NCI-H2107 (cell line): Measurements from ENCODE around the gene KIF11.
A peak's percentile ranks its signal among the peaks of the same experiment; 100 is the strongest.
"Not testable (repeated sequence)": the region's sequence is repeated elsewhere in the genome, so short reads cannot be mapped to it uniquely, and the experiment has no call there.

ENCODE experiments used
- DNase-seq: peaks from one replicate; lab custom pipeline; 2025; lab: John Stamatoyannopoulos, UW

KIF11 gene

DNA sequence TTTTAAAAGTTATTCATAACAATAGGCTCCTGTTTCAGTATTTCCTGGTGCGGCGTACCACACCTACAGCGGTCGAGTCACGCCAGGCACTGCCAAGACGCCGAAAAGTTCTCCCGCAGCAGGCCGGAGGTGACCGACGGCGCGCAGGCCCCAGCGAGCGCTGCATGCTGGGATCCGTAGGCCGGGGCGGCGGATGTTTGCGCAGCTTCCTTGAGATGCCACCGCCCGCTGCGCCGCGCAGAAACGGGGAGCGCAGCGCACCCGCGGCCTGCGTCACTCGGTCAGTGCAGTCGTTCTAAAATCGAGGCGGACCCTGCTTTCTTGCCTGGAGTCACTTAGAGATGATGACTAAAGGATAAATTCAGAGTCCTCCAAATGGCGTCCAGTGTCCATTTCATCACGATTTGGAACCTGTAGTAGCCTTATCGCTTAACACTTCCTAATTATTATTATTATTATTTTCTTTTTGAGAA, 1.3 kb upstream of the KIF11 start:
- peak; percentile 52 for DNase-seq

DNA sequence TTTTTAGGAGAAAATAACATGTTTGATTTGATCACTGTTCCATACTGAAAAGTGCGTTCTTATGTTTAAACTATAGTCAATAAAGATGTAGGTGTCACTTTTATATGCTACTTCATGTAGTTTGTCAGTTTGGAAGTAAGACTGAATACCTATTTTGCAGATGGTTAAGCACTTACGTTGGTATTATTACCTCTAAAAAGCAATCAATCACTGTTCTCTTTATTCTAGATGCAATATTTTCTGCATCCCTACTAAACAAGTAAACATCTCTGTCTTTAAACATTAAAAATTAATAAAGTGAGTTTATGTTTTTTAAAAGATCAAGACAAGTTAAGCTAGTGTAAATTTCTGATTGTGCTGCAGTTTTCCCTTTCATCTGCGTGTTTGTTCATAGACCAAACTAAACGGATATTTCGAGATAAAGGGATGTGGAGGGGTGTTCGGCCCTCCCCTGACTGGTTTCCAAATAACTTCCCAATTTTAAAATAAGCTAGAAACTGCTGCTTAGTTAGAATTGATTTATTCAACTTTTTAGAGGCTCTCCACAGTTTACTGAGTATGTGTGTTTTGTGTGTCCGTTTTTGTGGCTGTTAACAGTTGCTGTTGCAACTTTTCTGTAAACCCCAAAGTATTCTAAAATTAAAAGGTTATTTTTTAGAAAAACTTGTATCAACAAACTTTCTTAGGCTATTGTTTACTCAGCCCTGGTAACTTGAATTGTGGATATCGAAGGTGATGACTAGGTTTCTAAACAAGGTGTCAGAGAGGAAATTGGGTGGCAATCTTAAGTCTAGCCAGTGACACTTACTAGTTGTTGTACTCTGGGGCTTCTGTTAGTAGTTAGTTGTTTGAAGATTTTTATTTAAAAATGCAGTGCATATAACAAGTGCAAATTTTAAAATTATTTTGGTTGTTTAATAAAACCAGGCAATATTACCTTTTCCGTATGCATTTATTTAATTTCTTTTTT, 974 bp downstream of the KIF11 start:
- no peak for DNase-seq

DNA sequence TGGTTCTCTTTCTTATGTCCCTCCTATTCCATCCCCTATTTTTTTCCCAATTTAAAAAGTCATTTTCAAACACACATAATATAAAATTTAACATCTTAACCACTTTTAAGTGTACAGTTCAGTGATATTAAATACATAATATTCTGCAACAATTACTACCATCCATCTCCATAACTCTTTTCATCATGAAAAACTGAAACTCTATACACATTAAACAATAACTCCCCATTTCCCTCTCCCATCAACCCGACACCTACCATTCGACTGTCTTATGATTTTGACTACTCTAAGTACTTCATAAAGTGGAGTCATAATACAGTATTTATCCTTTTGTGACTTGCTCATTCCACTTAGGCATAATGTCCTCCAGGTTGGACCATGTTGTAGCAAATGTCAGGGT, 2.6 kb downstream of the KIF11 start:
- no peak for DNase-seq

DNA sequence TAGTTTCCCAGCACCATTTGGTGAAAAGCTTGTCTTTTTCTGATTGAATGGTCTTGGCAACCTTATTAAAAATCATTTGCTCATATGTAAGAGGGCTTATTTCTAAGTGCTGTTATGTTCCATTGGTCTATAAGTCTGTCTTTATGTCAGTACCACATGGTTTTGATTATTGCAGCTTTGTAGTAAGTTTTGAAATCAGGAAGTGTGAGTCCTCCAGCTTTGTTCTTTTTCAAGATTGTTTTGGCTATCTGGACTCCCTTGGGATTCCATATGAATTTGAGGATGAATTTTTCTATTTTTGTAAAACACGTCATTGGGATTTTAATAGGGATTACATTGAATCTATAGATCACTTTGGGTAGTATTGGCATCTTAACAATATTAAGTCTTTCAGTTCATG, 5.4 kb downstream of the KIF11 start:
- DNase-seq = no peak

DNA sequence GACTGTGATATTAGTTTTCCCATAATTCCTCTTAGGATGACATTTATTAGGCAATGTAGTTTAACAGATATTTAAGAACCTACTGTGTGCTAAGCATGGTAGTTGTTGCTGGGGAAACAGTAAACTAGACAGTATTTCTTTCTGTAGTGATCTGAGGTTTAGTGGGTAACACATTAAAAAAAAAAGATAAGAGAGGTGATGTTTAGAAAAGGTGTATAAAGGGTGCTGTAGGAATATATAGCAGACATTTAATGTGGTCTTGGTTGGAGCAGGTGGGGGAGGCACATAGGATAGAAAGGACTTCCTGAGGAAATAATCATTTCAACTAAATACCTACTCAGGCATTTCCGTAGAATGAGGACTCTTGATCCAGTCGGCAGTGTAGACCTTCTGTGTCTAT, 11.9 kb downstream of the KIF11 start:
- DNase-seq = no peak

DNA sequence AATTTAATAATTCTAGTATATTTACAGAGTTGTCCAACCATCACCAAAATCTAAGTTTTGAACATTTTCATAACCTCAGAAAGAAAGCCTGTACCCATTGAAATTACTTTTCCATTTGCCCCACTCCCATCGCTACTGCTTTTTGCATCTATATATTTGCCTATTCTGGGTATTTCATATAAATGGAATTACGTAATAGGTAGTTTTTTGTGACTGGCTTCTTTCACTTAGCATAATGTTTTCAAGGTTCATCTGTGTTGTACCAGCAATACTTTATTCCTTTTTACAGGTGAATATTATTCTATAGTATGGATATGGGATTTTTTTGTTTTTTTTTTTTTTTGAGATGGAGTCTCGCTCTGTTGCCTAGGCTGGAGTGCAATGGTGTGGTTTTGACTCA, 22.6 kb downstream of the KIF11 start:
- DNase-seq = no peak

DNA sequence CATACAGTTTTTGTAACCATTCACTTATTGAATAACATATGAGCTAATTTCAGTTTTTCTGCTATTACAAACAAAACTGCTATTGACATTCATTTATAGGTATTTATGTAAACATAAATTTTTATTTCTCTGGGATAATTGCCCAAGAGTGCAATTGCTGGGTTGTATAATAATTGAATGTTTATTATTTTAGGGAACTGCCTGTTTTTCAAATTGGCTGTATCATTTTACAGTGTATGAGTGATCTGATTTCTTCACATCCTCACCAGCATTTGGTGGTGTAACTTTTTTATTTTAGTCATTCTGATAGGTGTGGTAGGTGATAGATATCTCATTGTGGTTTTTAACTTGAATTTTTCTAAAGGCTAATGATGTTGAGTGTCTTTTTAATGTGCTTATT, 26.4 kb downstream of the KIF11 start:
- DNase-seq = no peak

DNA sequence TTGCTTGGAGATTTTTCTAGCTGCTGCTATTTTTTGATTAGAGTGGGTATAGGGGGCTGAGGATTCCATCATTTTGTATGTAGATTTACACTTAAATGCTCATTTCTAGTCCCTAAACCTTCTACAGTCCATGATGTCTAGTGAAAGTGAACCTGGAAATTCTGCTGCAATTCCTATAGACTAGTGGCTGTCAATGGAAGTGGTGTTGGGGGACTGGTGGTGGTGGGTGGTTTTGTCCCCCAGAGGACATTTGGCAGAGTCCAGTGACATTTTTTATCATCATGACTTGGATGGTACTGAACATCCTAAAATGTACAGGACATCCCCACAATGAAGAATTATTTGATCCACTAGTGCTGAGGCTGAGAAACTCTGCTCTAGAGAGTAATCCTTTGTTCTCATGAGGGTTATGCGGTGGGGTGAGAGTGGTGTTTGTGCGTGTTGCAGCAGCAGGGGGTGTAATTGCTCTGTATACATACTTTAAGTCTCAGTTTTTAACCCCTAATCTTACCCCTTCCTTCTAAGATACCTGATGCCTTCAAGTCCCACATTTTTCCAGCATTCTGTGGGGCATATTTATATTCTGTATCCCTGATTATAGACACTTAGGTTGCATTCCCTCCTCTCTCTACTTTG, 35.0 kb downstream of the KIF11 start:
- DNase-seq = no peak

DNA sequence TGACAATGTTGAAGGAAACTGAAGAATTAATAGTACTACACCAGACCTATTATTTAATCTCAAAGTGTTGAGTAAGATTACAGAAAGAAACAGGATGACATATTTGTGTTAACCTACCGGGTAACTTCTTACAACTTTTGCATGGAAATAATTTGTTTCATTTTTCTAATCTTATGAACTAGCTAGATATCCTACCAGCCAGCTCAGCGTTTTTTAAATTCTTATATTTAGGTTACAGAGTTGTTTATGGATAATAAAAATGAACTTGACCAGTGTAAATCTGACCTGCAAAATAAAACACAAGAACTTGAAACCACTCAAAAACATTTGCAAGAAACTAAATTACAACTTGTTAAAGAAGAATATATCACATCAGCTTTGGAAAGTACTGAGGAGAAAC, 37.0 kb downstream of the KIF11 start:
- no peak for DNase-seq

DNA sequence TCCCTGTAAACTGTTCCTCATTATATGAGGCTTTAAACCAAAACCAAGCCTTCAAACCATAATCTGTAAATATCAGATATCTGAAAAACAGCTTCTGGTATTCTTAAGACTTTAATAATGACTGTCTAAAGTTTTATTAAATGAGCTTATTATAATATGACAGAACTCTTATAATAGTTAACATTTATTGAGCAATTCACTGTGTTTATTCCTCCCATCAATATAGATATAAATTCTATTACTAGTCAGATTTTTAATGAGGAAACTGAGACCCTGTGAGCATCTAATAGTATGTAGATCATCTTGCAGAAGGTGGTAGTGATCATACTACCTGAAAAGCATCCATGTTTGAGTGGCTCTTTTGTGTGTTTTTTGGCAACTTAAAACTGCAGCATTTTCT, 45.1 kb downstream of the KIF11 start:
- DNase-seq = no peak

DNA sequence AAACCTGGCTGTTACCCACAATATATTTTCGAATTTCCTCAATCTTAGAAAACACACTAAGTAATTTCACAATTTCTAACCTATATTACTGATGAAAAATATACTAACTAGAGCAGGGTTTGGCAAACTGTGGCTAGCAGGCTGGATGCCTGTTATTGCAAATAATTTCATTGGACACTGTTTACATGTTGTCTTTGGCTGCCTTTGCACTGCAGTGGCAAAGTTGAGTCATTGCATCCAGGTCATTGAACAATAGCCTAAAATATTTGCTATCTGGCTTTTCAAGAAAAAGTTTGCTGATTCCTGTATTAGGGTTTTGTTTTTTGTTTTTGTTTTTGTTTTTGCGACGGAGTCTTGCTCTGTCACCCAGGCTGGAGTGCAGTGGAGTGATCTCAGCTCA, 47.2 kb downstream of the KIF11 start:
- DNase-seq = no peak

DNA sequence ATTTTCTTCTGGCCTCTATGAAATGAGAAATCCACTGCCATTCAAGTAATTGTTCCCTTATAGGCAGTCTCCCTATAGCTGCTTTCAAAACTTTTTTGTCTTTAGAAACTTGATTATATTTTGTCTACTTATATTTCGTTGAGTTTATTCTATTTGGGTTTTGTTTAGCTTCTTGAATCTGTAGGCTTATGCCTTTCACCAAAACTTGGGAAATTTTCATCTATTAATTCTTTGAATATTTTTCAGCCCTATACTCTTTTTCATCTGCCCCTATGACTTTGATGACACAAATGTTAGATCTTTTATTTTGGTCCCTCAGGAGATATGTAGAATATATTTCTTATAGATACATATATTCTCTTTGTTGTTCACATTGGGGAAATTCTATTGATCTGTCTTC, 48.6 kb downstream of the KIF11 start:
- no peak for DNase-seq

DNA sequence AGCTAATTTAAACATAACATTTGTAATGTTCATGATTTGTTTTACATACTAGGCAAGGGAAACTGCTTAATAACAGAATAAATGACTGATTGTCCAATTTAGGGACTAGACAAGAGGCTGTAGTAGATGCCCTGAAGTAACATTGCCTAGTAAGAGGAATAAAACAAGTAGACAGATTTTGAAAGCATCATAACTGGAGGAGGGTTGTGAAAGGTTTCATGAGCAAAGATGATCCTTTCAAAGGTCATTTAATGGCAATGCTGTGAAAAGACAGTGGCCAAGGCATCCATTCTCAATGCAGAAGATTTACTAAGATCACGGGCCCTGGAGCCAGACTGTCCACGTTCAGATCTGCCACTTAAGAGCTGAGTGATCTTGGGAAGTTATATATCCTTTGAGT, 52.0 kb downstream of the KIF11 start:
- no peak for DNase-seq

DNA sequence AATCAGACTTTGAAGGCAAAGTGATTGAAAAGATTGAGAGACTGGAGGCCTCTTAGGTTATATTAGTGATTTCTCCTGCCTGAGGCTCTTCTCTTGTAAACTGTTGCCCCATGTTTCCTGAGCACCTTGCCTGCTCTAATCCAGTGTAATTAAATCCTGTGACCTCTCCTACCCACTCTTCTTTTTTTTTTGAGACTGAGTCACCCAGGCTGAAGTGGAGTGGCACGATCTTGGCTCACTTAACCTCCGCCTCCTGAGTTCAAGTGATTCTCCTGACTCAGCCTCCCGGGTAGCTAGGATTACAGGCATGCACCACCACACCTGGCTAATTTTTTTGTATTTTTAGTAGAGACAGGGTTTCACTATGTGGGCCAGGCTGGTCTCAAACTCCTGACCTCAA, 57.9 kb downstream of the KIF11 start:
- not testable (repeated sequence) for DNase-seq

DNA sequence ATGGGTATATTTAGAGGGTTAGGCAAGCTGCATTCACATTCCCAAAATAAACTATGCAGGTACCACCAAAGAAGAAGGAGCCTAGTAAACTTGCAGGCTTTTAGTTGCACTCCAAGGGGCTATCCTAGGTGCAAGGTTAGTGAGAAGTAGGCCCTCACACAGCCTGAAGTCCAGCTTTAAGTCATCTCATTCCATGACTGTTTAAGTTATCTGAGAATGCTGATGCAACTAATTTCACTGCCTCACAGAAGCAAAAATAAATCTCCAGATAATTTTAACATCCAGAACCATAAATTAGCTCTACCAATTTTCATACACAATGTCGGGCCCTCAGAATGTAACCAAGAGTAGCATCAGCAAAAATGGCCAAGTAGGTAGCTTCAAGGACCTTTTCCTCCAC, 62.5 kb downstream of the KIF11 start:
- no peak for DNase-seq

DNA sequence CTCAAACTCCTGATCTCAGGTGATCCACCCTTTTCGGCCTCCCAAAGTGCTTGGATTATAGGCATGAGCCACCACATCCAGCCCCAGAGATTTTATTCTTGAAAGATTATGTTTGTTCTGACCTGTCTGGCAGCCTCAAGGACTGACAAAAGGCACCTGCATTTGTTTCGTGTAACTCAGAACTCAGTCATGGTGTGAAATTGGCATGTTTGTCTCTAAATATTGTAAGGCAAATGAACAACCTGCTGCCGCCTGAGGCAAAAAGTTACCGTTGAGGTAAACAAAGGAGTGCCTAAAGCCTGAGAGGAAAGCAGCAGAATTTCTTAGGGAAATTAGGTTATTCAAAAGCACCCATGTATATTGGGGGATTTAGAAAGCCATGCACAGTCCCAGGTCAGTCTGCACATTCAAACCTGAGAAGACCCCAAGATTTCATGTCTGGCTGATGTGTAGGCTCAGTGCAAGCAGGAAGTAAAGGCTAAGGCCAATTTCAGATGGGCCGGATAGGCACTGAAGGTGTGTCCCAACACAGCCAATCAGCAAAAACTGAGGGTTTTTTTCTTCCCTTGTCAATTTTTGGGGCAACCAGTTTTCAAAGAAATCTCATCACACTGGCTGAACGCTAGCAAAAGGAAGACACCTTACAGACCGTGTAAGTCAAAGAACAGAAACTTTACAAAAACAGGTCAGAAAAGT, 63.5 kb downstream of the KIF11 start:
- no peak for DNase-seq

DNA sequence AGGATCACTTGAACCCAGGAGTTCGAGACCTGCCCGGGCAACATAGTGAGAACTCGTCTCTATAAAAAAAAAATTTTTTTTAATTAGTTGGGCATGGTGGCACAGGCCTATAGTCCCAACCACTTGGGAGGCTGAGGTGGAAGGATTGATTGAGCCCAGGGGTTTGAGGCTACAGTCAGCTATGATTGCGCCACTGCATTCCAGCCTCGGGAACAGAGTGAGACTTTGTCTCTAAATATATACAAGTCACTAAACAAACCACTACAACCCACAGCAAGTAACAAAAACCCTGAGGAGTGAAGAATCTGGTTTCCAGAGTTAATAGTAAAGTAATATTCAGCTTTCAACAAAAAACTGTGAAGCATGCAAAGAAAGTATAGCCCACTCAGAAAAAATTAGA, 64.1 kb downstream of the KIF11 start:
- no peak for DNase-seq

DNA sequence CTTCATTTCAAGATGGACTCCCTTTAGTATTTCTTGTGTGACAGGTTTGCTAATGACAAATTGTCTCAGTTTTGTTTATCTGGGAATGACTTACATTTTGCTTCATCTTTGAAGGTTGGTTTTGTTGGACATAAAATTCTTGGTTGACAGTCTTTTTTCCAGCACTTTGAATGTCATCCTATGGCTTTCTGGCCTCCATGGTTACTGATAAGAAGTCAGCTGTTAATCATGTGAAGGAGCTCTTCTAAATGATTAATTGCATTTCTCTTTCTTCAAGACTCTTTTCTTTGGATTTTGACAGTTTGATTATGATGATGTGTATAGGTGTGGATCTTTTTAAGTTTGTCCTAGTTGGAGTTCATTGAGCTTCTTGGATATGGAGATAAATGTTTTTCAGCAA, 69.9 kb downstream of the KIF11 start:
- DNase-seq = no peak

DNA sequence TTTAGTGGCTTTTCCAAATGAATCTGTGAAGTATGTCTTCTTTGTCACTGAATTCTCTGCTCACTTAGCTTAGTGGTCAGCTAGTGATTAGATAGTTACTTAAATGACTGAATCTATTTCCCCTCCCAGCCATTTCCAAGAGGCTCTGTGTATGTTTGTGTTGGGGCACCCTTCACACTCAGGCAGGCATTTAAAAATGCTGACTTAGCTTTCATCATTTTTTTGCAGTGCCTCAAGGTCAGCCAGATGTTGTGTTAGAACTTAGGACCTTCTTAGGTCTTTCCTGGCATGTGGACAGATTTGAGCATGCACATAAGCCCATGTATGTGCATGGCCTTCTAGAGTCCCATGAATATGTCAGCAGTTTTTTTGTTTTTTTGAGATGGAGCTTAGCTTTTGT, 71.4 kb downstream of the KIF11 start:
- DNase-seq = no peak

DNA sequence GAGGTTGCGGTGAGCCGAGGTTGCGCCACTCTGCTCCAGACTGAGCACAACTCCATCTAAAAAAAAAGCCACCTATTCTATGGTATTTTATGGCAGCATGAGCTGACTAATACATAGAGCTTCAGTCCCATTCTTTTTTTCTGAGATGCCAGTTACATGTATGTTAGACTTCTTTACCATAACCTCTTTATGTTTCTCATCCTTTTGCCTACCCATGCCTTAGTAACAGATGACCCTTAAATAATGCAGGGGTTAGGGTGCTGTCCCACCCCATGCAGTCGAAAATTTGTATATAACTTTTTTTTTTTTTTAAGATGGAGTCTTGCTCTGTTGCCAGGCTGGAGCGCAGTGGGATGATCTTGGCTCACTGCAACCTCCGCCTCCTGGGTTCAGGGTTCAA, 74.1 kb downstream of the KIF11 start:
- no peak for DNase-seq

DNA sequence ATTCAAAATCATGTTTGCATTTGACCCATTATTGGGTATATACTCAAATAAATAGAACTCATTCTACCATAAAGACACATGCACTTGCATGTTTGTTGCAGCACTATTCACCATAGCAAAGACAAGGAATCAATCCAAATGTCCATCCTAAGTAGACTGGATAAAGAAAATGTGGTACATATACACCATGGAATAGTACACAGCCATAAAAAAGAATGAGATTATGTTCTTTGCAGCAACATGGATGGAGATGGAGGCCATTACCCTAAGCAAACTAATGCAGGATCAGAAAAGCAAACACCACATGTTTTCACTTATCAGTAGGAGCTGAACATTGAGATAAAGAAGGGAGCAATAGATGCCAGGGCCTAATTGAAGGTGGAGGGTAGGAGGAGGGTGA, 84.8 kb downstream of the KIF11 start:
- no peak for DNase-seq

DNA sequence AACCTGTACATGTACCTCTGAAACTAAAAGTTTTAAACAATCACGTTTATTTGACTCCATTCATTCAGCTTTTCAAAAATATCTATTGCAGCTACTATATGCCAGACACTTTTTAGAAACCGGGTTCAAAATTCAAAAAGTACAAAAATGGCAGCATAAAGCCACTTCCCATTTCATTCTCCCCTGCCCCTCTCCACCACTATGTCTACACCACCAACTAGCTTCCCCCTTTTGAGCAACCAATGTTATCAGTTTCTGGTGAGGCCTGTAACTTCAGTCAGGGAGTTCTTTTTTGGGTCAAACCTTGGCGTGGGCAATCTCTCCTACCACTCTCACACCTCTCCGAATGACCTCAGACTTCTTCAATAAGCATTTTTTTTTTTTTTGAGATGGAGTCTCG, 85.3 kb downstream of the KIF11 start:
- no peak for DNase-seq

DNA sequence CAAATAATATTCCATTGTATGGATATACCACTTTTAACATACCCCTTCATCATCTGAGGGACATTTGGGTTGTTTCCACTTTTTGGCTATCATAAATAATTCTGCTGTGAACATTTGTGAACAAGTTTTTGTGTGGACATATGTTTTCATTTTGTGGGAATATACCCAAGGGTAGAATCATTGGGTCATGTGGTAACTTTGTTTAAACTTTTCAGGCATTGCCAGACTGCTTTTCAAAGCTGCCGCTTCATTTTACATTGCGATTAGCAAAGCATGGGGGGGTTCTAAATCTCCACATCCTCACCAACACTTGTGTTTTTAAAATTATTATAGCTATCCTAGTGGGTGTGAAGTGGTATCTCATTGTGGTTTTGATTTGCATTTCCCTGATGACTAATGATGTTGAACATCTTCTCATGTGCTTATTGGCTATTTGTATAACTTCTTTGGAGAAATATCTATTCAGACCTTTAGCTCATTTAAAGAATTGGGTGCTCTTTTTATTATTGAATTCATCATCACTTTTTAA, 88.4 kb downstream of the KIF11 start:
- DNase-seq = no peak
